MM.1S (cell line): ENCODE results near the gene PCGF3.

Source experiments
- DNase-seq: peaks from one replicate; pipeline ENCODE4 v3.0.0-alpha.2; 2015
- H2AFZ ChIP-seq: fragments of 300-600 bp; sonication (generic); 2 replicates; pipeline ENCODE4 v1.6.0; 2016; ENCODE audit warnings: antibody characterized with exemption, low read length
- H3F3A ChIP-seq: fragments of 300-600 bp; sonication (generic); 2 replicates; pipeline ENCODE4 v1.6.1; 2016; ENCODE audit warnings: mild to moderate bottlenecking, antibody characterized with exemption, low read length, moderate library complexity, mixed read lengths; ENCODE audit not compliant: insufficient read depth
- H3K27ac ChIP-seq: fragments of 300-600 bp; sonication (generic); 2 replicates; pipeline ENCODE4 v1.5.1; 2016; ENCODE audit warnings: mild to moderate bottlenecking, low read length
- H3K27me3 ChIP-seq: fragments of 300-600 bp; sonication (generic); replicated peaks from 2 replicates; pipeline ENCODE4 v1.6.0; 2016; ENCODE audit warnings: low read length; ENCODE audit not compliant: insufficient read depth
- H3K36me3 ChIP-seq: fragments of 300-600 bp; sonication (generic); replicated peaks from 2 replicates; pipeline ENCODE4 v1.6.1; 2016; ENCODE audit warnings: mild to moderate bottlenecking, low read length, mixed read lengths; ENCODE audit not compliant: insufficient read depth
- H3K4me1 ChIP-seq: fragments of 300-600 bp; sonication (generic); 2 replicates; pipeline ENCODE4 v1.6.1; 2016; ENCODE audit warnings: low read length, mixed read lengths
- H3K4me2 ChIP-seq: fragments of 300-600 bp; sonication (generic); 2 replicates; pipeline ENCODE4 v1.6.0; 2016; ENCODE audit warnings: low read depth, low read length
- H3K4me3 ChIP-seq: fragments of 300-600 bp; sonication (generic); 2 replicates; pipeline ENCODE4 v1.5.1; 2016; ENCODE audit warnings: low read length, mixed read lengths
- H3K79me2 ChIP-seq: fragments of 300-600 bp; sonication (generic); 2 replicates; pipeline ENCODE4 v1.6.1; 2016; ENCODE audit warnings: mixed run types, low read length, mixed read lengths
- H3K9ac ChIP-seq: fragments of 300-600 bp; sonication (generic); 2 replicates; pipeline ENCODE4 v1.6.1; 2016; ENCODE audit warnings: low read length, mixed read lengths
- H3K9me2 ChIP-seq: fragments of 300-600 bp; sonication (generic); replicated peaks from 2 replicates; pipeline ENCODE4 v1.6.1; 2016; ENCODE audit warnings: mild to moderate bottlenecking, low read length, mixed read lengths; ENCODE audit not compliant: insufficient read depth
- H3K9me3 ChIP-seq: fragments of 300-600 bp; sonication (generic); replicated peaks from 2 replicates; pipeline ENCODE4 v1.6.1; 2016; ENCODE audit warnings: mild to moderate bottlenecking, low read length, mixed read lengths; ENCODE audit not compliant: insufficient read depth
- H4K20me1 ChIP-seq: fragments of 300-600 bp; sonication (generic); 2 replicates; pipeline ENCODE4 v1.6.1; 2016; ENCODE audit warnings: mild to moderate bottlenecking, low read length, moderate library complexity, mixed read lengths; ENCODE audit not compliant: insufficient read depth
- EZH2 ChIP-seq: fragments of 300-600 bp; sonication (generic); optimal IDR thresholded peaks from 2 replicates; pipeline ENCODE3; 2017; ENCODE audit warnings: low read depth, mild to moderate bottlenecking, antibody characterized with exemption, low read length, mixed read lengths
- EZH2phosphoT487 ChIP-seq: fragments of 300-600 bp; sonication (generic); IDR thresholded peaks from 2 replicates; pipeline ENCODE4 v1.6.1; 2018; ENCODE audit warnings: antibody characterized with exemption, low read length
- TF ChIP-seq, protein P1 (sequence below): fragments of 300-600 bp; sonication (generic); IDR thresholded peaks from 2 replicates; pipeline ENCODE4 v1.5.1; 2016; ENCODE audit warnings: antibody characterized with exemption, low read length, mixed read lengths

PCGF3 gene

DNA sequence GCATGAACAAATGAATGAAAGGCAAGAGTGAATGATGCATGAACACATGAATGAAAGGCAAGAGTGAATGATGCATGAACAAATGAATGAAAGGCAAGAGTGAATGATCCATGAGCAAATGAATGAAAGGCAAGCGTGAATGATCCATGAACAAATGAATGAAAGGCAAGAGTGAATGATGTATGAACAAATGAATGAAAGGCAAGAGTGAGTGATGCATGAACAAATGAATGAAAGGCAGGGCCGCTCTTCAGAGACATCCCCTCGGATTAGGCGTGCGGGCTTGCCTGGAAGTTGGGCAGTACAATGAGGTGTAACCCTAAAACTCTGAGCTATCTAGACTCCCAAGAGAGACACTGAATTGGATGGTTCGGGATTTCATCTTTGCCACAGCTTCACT is 3.7 kb downstream of the PCGF3 start:
- Histone ChIP-seq H3K4me3 (no peak overlapping the region), H4K20me1 (no peaks in the 10 kb centered on the region), H2AFZ (no peak overlapping the region), H3K79me2 (no peaks in the 10 kb centered on the region), H3K27ac (no peak overlapping the region), H3K4me2 (no peak overlapping the region), H3K9ac (no peak overlapping the region), H3K36me3 (no peaks in the 10 kb centered on the region), H3K9me3 (no peaks in the 10 kb centered on the region), H3F3A (no peaks in the 10 kb centered on the region), H3K4me1 (no peaks in the 10 kb centered on the region), H3K9me2 (no peaks in the 10 kb centered on the region), H3K27me3 (no peaks in the 10 kb centered on the region)
- TF ChIP-seq, protein P1, sequence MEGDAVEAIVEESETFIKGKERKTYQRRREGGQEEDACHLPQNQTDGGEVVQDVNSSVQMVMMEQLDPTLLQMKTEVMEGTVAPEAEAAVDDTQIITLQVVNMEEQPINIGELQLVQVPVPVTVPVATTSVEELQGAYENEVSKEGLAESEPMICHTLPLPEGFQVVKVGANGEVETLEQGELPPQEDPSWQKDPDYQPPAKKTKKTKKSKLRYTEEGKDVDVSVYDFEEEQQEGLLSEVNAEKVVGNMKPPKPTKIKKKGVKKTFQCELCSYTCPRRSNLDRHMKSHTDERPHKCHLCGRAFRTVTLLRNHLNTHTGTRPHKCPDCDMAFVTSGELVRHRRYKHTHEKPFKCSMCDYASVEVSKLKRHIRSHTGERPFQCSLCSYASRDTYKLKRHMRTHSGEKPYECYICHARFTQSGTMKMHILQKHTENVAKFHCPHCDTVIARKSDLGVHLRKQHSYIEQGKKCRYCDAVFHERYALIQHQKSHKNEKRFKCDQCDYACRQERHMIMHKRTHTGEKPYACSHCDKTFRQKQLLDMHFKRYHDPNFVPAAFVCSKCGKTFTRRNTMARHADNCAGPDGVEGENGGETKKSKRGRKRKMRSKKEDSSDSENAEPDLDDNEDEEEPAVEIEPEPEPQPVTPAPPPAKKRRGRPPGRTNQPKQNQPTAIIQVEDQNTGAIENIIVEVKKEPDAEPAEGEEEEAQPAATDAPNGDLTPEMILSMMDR: no peak
- TF ChIP-seq EZH2phosphoT487: no peak
- no peak for TF ChIP-seq EZH2
- DNase-seq: no peak

DNA sequence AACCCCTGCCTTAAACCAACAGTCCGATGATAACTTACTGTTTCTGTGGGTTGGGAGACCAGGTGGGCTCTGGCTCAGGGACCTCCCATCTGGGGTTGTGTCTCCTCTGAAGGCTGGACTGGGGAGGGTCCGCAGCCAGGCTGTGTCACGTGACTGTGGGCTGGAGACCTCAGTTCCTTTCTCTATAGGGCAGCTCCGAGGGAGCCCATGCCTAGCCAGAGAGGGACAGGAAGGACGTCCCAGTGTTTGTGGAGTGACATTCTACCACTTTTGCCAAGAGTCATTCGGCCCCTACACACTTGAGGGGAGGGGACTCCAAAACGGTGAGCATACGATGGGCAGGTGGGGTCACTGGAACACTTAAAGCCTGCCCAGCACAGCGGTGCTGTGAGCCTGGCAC is 4.5 kb downstream of the PCGF3 start:
- Histone ChIP-seq H3K79me2 (no peaks in the 10 kb centered on the region), H3K9me3 (no peaks in the 10 kb centered on the region), H3K27ac (no peak overlapping the region), H3K36me3 (no peaks in the 10 kb centered on the region), H2AFZ (no peak overlapping the region), H4K20me1 (no peaks in the 10 kb centered on the region), H3K4me2 (no peak overlapping the region), H3F3A (no peaks in the 10 kb centered on the region), H3K4me1 (no peaks in the 10 kb centered on the region), H3K9me2 (no peaks in the 10 kb centered on the region), H3K27me3 (no peaks in the 10 kb centered on the region), H3K4me3 (no peak overlapping the region), H3K9ac (no peak overlapping the region)
- no peak for DNase-seq
- TF ChIP-seq, protein P1: no peak
- no peak for TF ChIP-seq EZH2phosphoT487
- TF ChIP-seq EZH2: no peak

DNA sequence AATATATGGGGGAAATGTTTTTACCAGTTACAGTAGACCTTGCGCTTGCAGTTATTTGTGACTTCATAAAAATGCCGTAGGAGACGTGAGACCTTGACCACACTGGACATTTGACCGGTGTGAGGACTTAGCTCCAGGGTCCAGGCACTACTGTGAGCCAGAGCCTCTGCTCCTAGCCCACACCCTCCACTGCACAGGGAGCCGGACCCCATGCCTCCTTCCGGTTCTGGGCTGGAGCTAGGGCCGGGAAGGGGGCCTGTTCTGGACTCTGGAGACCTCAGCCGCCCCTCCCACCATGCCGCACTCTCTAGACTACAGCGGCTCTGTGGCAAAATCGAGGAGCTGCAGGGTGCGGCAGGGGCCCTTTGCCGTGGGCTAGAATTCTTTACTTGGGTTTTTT is 5.3 kb downstream of the PCGF3 start:
- Histone ChIP-seq H3K4me3 (no peak overlapping the region), H3K4me1 (no peaks in the 10 kb centered on the region), H3F3A (no peaks in the 10 kb centered on the region), H3K36me3 (no peaks in the 10 kb centered on the region), H3K9me3 (no peaks in the 10 kb centered on the region), H3K27me3 (no peaks in the 10 kb centered on the region), H3K79me2 (no peaks in the 10 kb centered on the region), H4K20me1 (no peaks in the 10 kb centered on the region), H3K9me2 (no peaks in the 10 kb centered on the region), H3K4me2 (no peak overlapping the region), H3K9ac (no peak overlapping the region), H3K27ac (no peak overlapping the region), H2AFZ (no peak overlapping the region)
- TF ChIP-seq, protein P1: no peak
- TF ChIP-seq EZH2phosphoT487 (no peak), EZH2 (no peak)
- DNase-seq: no peak
